ENCODE data around the gene SERTAD2. TPM values are rescaled to one million over a fixed set of nuclear protein-coding genes. Genes with fewer than 3 reads are reported as not detected.
A peak's percentile ranks its signal among the peaks of the same experiment; 100 is the strongest.

SERTAD2 gene
- total RNA-seq, 4 donors from 2014 or later: 8.7 to 10.3 (median 9.8) TPM

DNA sequence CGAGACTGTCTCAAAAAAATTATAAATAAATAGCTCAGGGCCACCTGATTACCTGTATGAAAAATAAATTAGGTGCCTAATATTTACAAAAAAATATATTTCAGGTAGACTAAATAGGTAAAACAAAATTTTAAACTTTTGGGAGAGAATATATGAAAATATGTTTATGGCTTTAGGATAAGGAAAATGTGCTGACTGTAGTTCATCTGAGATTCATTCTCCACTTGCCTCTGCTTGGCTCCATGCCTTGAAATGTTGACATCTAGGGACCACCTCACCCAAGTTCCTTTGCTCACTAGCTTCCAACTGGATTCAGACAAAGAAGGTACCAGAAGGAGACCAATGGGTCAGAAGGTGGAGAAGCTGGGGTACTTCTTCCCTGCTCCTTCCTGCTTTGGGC lies 9.7 kb upstream of the SERTAD2 start:
- Histone ChIP-seq H3K9me3 (no peaks in the 10 kb centered on the region), H3K4me1 (peaks cover 0 to 23% (median 0%) of the 10 kb centered on the region in 4 donors), H3K27me3 (no peaks in the 10 kb centered on the region), H3K4me3 (no peak overlapping the region), H3K27ac (no peak overlapping the region), H3K36me3 (no peaks in the 10 kb centered on the region)
- DNase-seq: no peak
- TF ChIP-seq POLR2A (IDR thresholded peaks at IDR 0.05): no peak
- TF ChIP-seq, protein P1, sequence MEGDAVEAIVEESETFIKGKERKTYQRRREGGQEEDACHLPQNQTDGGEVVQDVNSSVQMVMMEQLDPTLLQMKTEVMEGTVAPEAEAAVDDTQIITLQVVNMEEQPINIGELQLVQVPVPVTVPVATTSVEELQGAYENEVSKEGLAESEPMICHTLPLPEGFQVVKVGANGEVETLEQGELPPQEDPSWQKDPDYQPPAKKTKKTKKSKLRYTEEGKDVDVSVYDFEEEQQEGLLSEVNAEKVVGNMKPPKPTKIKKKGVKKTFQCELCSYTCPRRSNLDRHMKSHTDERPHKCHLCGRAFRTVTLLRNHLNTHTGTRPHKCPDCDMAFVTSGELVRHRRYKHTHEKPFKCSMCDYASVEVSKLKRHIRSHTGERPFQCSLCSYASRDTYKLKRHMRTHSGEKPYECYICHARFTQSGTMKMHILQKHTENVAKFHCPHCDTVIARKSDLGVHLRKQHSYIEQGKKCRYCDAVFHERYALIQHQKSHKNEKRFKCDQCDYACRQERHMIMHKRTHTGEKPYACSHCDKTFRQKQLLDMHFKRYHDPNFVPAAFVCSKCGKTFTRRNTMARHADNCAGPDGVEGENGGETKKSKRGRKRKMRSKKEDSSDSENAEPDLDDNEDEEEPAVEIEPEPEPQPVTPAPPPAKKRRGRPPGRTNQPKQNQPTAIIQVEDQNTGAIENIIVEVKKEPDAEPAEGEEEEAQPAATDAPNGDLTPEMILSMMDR (IDR thresholded peaks at IDR 0.05): no peak

DNA sequence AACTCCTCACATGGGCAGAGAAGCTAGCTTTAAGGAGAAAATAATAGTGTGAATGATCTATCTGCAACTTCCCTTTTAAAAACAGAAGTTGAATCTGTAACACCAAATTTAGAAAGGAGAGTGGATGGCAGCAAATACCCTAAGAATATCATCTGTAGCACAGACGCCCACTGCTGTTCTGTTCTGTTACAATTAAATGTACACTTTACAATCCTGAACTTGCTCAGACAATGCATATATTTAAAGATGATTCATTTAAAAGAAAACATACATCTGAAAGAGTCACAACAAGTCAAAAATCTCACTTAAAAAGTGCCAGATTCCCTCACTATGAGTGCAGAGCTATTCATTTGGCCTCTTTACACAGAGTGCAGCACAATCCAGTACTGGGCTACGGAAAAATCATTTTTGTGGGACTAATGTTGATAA lies 8.0 kb upstream of the SERTAD2 start:
- Histone ChIP-seq H3K27me3 (no peaks in the 10 kb centered on the region), H3K4me3 (no peak overlapping the region), H3K36me3 (no peaks in the 10 kb centered on the region), H3K27ac (peak overlapping the region in 1 of 4 donors; percentile 35), H3K4me1 (peaks cover 0 to 14% (median 0%) of the 10 kb centered on the region in 4 donors), H3K9me3 (no peaks in the 10 kb centered on the region)
- TF ChIP-seq, protein P1 (IDR thresholded peaks at IDR 0.05): no peak
- no peak for TF ChIP-seq POLR2A (IDR thresholded peaks at IDR 0.05)
- DNase-seq: no peak

DNA sequence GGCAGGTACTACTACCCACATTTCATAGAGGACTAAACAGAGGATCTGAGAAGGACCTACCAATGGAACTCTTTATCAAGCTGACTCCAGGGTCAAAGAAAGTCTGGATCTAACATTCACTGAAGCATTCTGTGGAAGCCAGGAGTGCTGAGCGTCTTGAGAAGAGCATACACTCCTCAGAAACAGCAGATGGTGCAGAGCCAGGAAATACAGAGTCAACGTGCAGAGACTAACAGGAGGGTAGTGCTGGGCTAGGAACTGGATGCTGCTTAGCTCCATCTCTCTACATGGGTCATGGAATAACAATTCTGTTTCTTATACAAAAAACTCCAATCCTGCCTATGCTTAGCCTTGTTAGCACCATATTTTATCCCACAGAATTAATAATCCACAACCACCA lies 5.5 kb upstream of the SERTAD2 start:
- Histone ChIP-seq H3K36me3 (no peaks in the 10 kb centered on the region), H3K4me1 (peaks cover 0 to 18% (median 2%) of the 10 kb centered on the region in 4 donors), H3K27me3 (no peaks in the 10 kb centered on the region), H3K4me3 (no peak overlapping the region), H3K27ac (peak overlapping the region in 1 of 4 donors; percentile 34), H3K9me3 (no peaks in the 10 kb centered on the region)
- DNase-seq: no peak
- TF ChIP-seq, protein P1 (IDR thresholded peaks at IDR 0.05): no peak
- TF ChIP-seq POLR2A (IDR thresholded peaks at IDR 0.05): no peak

DNA sequence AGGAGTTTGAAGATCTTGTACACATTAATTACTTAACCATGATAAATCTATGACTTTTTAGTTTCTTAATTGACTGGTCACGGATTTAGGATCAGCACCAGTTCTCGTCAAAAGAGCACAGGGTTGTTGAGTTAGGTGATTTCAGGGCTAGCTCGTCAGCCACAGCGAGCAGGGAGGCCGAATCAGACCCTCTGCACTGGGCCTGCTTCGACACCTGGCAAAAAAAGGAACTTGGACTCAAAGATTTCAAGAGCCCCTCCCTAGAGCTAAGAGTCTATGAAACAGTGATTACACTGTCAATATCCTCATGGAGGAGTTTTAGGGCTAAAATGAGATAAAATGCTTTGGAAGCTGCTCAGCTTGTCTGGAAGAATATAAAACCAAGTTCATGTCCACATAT lies 4.6 kb upstream of the SERTAD2 start:
- TF ChIP-seq, protein P1 (IDR thresholded peaks at IDR 0.05): no peak
- TF ChIP-seq POLR2A (IDR thresholded peaks at IDR 0.05): no peak
- H3K27ac ChIP-seq: peak overlapping the region in 2 of 4 donors; percentile 42 to 95
- no peak overlapping the region for H3K4me3 ChIP-seq
- no peaks in the 10 kb centered on the region for H3K36me3 ChIP-seq
- peaks cover 0 to 18% (median 2%) of the 10 kb centered on the region in 4 donors for H3K4me1 ChIP-seq
- no peaks in the 10 kb centered on the region for H3K27me3 ChIP-seq
- DNase-seq: peak in 2 of 3 donors; percentile 72 to 73
- H3K9me3 ChIP-seq: no peaks in the 10 kb centered on the region

DNA sequence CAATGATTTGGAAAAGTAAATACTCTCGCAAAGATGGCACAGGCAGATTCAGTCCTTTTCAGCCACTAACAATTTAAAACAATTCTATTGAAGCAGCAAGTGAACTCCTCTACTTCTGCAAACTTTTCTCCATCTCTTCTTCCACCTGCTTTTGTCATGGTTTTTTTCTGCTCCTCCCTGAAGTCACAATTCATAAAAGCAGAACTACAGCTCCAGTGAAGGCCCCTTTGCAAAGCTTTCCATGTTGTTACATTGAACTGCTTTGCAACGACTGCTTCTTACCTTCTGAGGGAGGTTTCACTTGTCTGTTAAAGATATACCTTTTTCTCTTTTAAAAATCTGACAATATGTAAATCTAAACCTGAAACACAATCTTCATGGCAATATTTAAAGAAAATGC lies 3.7 kb upstream of the SERTAD2 start:
- peaks cover 0 to 18% (median 2%) of the 10 kb centered on the region in 4 donors for H3K4me1 ChIP-seq
- no peaks in the 10 kb centered on the region for H3K27me3 ChIP-seq
- H3K9me3 ChIP-seq: no peaks in the 10 kb centered on the region
- TF ChIP-seq POLR2A (IDR thresholded peaks at IDR 0.05): no peak
- TF ChIP-seq, protein P1 (IDR thresholded peaks at IDR 0.05): no peak
- peak overlapping the region in 2 of 4 donors; percentile 42 to 95 for H3K27ac ChIP-seq
- H3K4me3 ChIP-seq: no peak overlapping the region
- no peaks in the 10 kb centered on the region for H3K36me3 ChIP-seq
- DNase-seq: no peak

DNA sequence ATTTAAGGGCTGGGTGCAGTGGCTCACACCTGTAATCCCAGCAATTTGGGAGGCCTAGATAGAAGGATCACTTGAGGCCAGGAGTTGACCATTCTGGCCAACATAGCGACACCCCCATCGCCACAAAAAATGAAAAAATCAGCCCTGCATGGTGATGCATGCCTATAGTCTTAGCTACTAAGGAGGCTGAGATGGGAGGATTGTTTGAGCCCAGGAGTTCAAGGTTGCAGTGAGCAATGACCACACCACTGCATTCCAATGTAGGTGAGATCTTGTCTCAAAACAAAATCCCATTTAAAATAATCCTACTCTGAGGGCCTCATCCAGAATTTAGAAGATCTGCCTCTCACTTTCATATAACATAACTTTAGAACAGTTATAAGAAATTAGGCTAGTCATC lies 2.7 kb upstream of the SERTAD2 start:
- DNase-seq: no peak
- Histone ChIP-seq H3K27me3 (no peaks in the 10 kb centered on the region), H3K4me1 (peaks cover 0 to 14% (median 6%) of the 10 kb centered on the region in 4 donors), H3K36me3 (no peaks in the 10 kb centered on the region), H3K4me3 (no peak overlapping the region), H3K9me3 (no peaks in the 10 kb centered on the region), H3K27ac (peak overlapping the region in 1 of 4 donors; percentile 95)
- TF ChIP-seq, protein P1 (IDR thresholded peaks at IDR 0.05): no peak
- no peak for TF ChIP-seq POLR2A (IDR thresholded peaks at IDR 0.05)
